Left forelimb (tissue), 1 donor: ENCODE measurements around the gene IL17RB.

Experiments used
- DNase-seq: peaks from one replicate; pipeline ENCODE4 v3.0.0-alpha.2; 2018; ENCODE audit warnings: low spot score

IL17RB gene

GRCh38 chr3:53828581-53828980 is 17.8 kb upstream of the IL17RB start:
- DNase-seq, result no peak

GRCh38 chr3:53829605-53830004 is 16.8 kb upstream of the IL17RB start:
- DNase-seq, result peak; percentile 2

- DNase-seq, result no peak
Observed at GRCh38 chr3:53830944-53831343, 15.4 kb upstream of the IL17RB start.

GRCh38 chr3:53833053-53833645 is 13.2 kb upstream of the IL17RB start:
- DNase-seq, result peak; percentile 36

- peak; percentile 59 for DNase-seq
Observed at GRCh38 chr3:53833700-53834099, 12.7 kb upstream of the IL17RB start.

GRCh38 chr3:53834429-53835095 is 11.8 kb upstream of the IL17RB start:
- peak; percentile 47 for DNase-seq

GRCh38 chr3:53835257-53835656 is 11.1 kb upstream of the IL17RB start:
- no peak for DNase-seq

GRCh38 chr3:53836084-53836872 is 10.1 kb upstream of the IL17RB start:
- DNase-seq, result peak; percentile 33

- DNase-seq, result peak; percentile 23
Observed at GRCh38 chr3:53837331-53837730, 9.0 kb upstream of the IL17RB start.

GRCh38 chr3:53841296-53841695 is 5.1 kb upstream of the IL17RB start:
- peak; percentile 54 for DNase-seq

GRCh38 chr3:53842436-53843194 is 3.8 kb upstream of the IL17RB start:
- peak; percentile 48 for DNase-seq

- peak; percentile 37 for DNase-seq
Observed at GRCh38 chr3:53843195-53844177, 2.9 kb upstream of the IL17RB start.

GRCh38 chr3:53844262-53845102 is 1.9 kb upstream of the IL17RB start:
- peak; percentile 42 for DNase-seq

GRCh38 chr3:53845103-53845880 is 1.1 kb upstream of the IL17RB start:
- peak; percentile 74 for DNase-seq

GRCh38 chr3:53845881-53846133 is 561 bp upstream of the IL17RB start:
- DNase-seq, result peak; percentile 77

GRCh38 chr3:53846851-53847155 is 435 bp downstream of the IL17RB start:
- no peak for DNase-seq

GRCh38 chr3:53849916-53850315 is 3.5 kb downstream of the IL17RB start:
- DNase-seq, result no peak

- DNase-seq, result no peak
Observed at GRCh38 chr3:53850895-53851294, 4.5 kb downstream of the IL17RB start.

GRCh38 chr3:53856964-53857363 is 10.6 kb downstream of the IL17RB start:
- no peak for DNase-seq
